ENCODE results near the gene ZBTB1. TPM values are rescaled to one million over a fixed set of nuclear protein-coding genes. Genes with fewer than 3 reads are reported as not detected.

Gene ZBTB1
- total RNA-seq, 4 donors from 2014 or later, result 16.1 to 126 (median 82.4) TPM

GRCh38 chr14:64468451-64468850 lies 36.1 kb upstream of the ZBTB1 start:
- no peaks in the 10 kb centered on the region for H3K36me3 ChIP-seq
- H3K4me1 ChIP-seq, result no peaks in the 10 kb centered on the region
- intact Hi-C loops (cut with DNase I; ENCODE audit: low total_unique reads), result no loop called here
- no peak overlapping the region for H3K27ac ChIP-seq
- no peak for DNase-seq
- H3K9me3 ChIP-seq, result no peaks in the 10 kb centered on the region
- TF ChIP-seq CTCF (IDR thresholded peaks at IDR 0.05), result no peak
- no peak for TF ChIP-seq POLR2A (IDR thresholded peaks at IDR 0.05)
- no peak overlapping the region for H3K4me3 ChIP-seq
- H3K27me3 ChIP-seq, result no peaks in the 10 kb centered on the region

GRCh38 chr14:64474041-64474440 lies 30.5 kb upstream of the ZBTB1 start:
- no peak for TF ChIP-seq POLR2A (IDR thresholded peaks at IDR 0.05)
- no peak for TF ChIP-seq CTCF (IDR thresholded peaks at IDR 0.05)
- no peak overlapping the region for H3K4me3 ChIP-seq
- no peak for DNase-seq
- no peaks in the 10 kb centered on the region for H3K4me1 ChIP-seq
- H3K27ac ChIP-seq, result no peak overlapping the region
- no peaks in the 10 kb centered on the region for H3K9me3 ChIP-seq
- H3K27me3 ChIP-seq, result no peaks in the 10 kb centered on the region
- intact Hi-C loops (cut with DNase I; ENCODE audit: low total_unique reads), result no loop called here
- no peaks in the 10 kb centered on the region for H3K36me3 ChIP-seq

DNA sequence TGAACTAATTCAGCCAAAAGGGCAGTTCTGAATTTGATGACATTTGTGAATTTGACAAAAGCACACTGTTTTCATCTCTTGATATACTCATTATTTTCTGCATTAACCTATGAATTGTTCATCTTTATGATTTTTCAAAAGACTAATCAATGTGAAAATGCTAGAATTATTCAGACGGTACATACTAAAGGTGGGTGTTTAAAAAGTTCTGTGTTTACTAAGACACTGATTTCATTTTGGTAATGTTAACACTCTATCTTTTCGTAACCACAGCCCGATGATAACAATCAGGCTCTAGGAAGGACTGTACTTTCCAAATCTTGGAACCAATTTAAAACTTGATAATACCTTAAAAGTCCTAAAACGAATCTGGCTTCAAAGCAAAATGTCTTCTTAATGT lies 29.9 kb upstream of the ZBTB1 start:
- H3K36me3 ChIP-seq, result no peaks in the 10 kb centered on the region
- intact Hi-C loops (cut with DNase I; ENCODE audit: low total_unique reads), result no loop called here

DNA sequence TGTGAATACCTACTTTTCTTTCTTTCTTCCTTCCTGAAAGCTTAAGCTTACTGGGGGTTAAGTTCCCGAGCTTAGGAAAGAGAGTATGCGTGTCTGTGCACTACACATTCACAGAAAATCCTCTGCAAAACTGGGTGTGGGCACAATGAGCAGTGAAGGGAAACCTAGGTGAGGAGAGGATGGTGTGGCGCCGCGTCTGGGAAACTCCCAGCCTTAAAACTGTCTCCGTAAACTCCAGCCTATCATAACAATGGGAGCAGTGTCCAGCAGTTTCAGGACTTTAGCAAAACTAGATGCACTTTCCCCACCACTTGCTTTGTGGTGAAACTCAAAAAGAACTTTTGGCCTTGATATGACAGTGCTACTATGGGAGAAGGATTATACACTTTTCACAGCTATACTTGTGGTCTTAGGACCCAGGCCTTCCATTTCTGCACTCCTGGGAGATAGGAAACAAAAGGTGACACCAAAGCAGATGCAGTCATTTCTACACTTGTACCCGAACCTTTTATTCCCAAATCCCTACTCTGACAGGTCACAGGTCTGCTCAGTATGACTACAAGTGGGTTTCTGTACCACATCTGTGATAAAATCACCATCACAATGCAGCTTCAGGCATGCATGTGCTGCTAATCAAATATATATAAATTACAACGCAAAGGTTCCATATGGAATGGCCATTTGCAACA lies 28.8 kb upstream of the ZBTB1 start:
- Histone ChIP-seq H3K27ac (no peak overlapping the region), H3K27me3 (no peaks in the 10 kb centered on the region), H3K4me1 (no peaks in the 10 kb centered on the region), H3K4me3 (no peak overlapping the region), H3K9me3 (no peaks in the 10 kb centered on the region), H3K36me3 (no peaks in the 10 kb centered on the region)
- no peak for DNase-seq
- TF ChIP-seq POLR2A (IDR thresholded peaks at IDR 0.05) (no peak), CTCF (IDR thresholded peaks at IDR 0.05) (no peak)
- intact Hi-C loops (cut with DNase I; ENCODE audit: low total_unique reads), result no loop called here

More for the DNA sequence above, 29.9 kb upstream of the ZBTB1 start:
- no peaks in the 10 kb centered on the region for H3K9me3 ChIP-seq
- no peaks in the 10 kb centered on the region for H3K27me3 ChIP-seq
- no peak overlapping the region for H3K27ac ChIP-seq
- TF ChIP-seq POLR2A (IDR thresholded peaks at IDR 0.05), result no peak
- TF ChIP-seq CTCF (IDR thresholded peaks at IDR 0.05), result no peak
- no peak for DNase-seq
- H3K4me3 ChIP-seq, result no peak overlapping the region
- no peaks in the 10 kb centered on the region for H3K4me1 ChIP-seq

GRCh38 chr14:64476438-64476837 lies 28.1 kb upstream of the ZBTB1 start:
- H3K27me3 ChIP-seq, result no peaks in the 10 kb centered on the region
- intact Hi-C loops (cut with DNase I; ENCODE audit: low total_unique reads), result no loop called here
- no peak overlapping the region for H3K27ac ChIP-seq
- H3K4me3 ChIP-seq, result no peak overlapping the region
- TF ChIP-seq POLR2A (IDR thresholded peaks at IDR 0.05) (no peak), CTCF (IDR thresholded peaks at IDR 0.05) (no peak)
- no peaks in the 10 kb centered on the region for H3K4me1 ChIP-seq
- H3K36me3 ChIP-seq, result no peaks in the 10 kb centered on the region
- no peaks in the 10 kb centered on the region for H3K9me3 ChIP-seq
- no peak for DNase-seq
